Measurements from ENCODE around the gene WWC2.

GRCh38 chr4:183300655-183301054 is 201.6 kb downstream of the WWC2 start:
- TF ChIP-seq CTCF (IDR thresholded peaks at IDR 0.05 in 4 of 5, conservative IDR thresholded peaks at IDR 0.05 in 1 of 5) (no peak), POLR2A (IDR thresholded peaks at IDR 0.05) (no peak)

Measured in gastrocnemius medialis (tissue), 4 donors.